ENCODE measurements around the gene ITGB6. TPM values are rescaled to one million over a fixed set of nuclear protein-coding genes. Genes with fewer than 3 reads are reported as not detected.

The ITGB6 gene
- total and polyA plus RNA-seq, 2 experiments from 2014 or later, result 0.12 to 0.31 TPM

- no peak for DNase-seq (ENCODE audit: low read depth in 1 of 2, low spot score in 1 of 2)
- Histone ChIP-seq H3K4me1 (ENCODE audit: low read depth) (peaks cover 10% of the 10 kb centered on the region), H3K36me3 (no peaks in the 10 kb centered on the region), H3K4me3 (no peak overlapping the region), H3K27ac (no peak overlapping the region), H3K9me3 (ENCODE audit: low read depth) (no peaks in the 10 kb centered on the region), H3K27me3 (no peaks in the 10 kb centered on the region)
- TF ChIP-seq CTCF (IDR thresholded peaks at IDR 0.05; ENCODE audit: low read depth, low read length), result no peak
Measured at GRCh38 chr2:160220026-160220425, 20.0 kb upstream of the ITGB6 start.

GRCh38 chr2:160214461-160215445, 14.7 kb upstream of the ITGB6 start:
- Histone ChIP-seq H3K36me3 (no peaks in the 10 kb centered on the region), H3K4me3 (no peak overlapping the region), H3K27me3 (no peaks in the 10 kb centered on the region), H3K27ac (peak overlapping the region; percentile 18), H3K4me1 (ENCODE audit: low read depth) (peaks cover 12% of the 10 kb centered on the region), H3K9me3 (ENCODE audit: low read depth) (no peaks in the 10 kb centered on the region)
- DNase-seq (ENCODE audit: low read depth in 1 of 2, low spot score in 1 of 2), result peak in 1 of 2 donors; percentile 88
- no peak for TF ChIP-seq CTCF (IDR thresholded peaks at IDR 0.05; ENCODE audit: low read depth, low read length)

GRCh38 chr2:160213511-160213910, 13.4 kb upstream of the ITGB6 start:
- Histone ChIP-seq H3K27me3 (no peaks in the 10 kb centered on the region), H3K4me1 (ENCODE audit: low read depth) (peaks cover 12% of the 10 kb centered on the region), H3K36me3 (no peaks in the 10 kb centered on the region), H3K4me3 (no peak overlapping the region), H3K9me3 (ENCODE audit: low read depth) (no peaks in the 10 kb centered on the region), H3K27ac (no peak overlapping the region)
- TF ChIP-seq CTCF (IDR thresholded peaks at IDR 0.05; ENCODE audit: low read depth, low read length), result no peak
- DNase-seq (ENCODE audit: low read depth in 1 of 2, low spot score in 1 of 2), result no peak

GRCh38 chr2:160210599-160211138, 10.6 kb upstream of the ITGB6 start:
- Histone ChIP-seq H3K4me3 (no peak overlapping the region), H3K27ac (no peak overlapping the region), H3K4me1 (ENCODE audit: low read depth) (peaks cover 12% of the 10 kb centered on the region), H3K36me3 (no peaks in the 10 kb centered on the region), H3K9me3 (ENCODE audit: low read depth) (no peaks in the 10 kb centered on the region), H3K27me3 (no peaks in the 10 kb centered on the region)
- peak; percentile 82 to 83 for DNase-seq (ENCODE audit: low read depth in 1 of 2, low spot score in 1 of 2)
- peak; percentile 96 for TF ChIP-seq CTCF (IDR thresholded peaks at IDR 0.05; ENCODE audit: low read depth, low read length)

GRCh38 chr2:160209516-160209856, 9.4 kb upstream of the ITGB6 start:
- Histone ChIP-seq H3K4me1 (ENCODE audit: low read depth) (peaks cover under 1% of the 10 kb centered on the region), H3K27ac (no peak overlapping the region), H3K9me3 (ENCODE audit: low read depth) (no peaks in the 10 kb centered on the region), H3K36me3 (no peaks in the 10 kb centered on the region), H3K4me3 (no peak overlapping the region), H3K27me3 (no peaks in the 10 kb centered on the region)
- no peak for TF ChIP-seq CTCF (IDR thresholded peaks at IDR 0.05; ENCODE audit: low read depth, low read length)
- peak in 1 of 2 donors; percentile 91 for DNase-seq (ENCODE audit: low read depth in 1 of 2, low spot score in 1 of 2)
